ENCODE results near the gene BPIFB6. TPM values are rescaled to one million over a fixed set of nuclear protein-coding genes. Genes with fewer than 3 reads are reported as not detected.

The BPIFB6 gene
- total RNA-seq, 1 experiment from 2014 or later: not detected

- DNase-seq: no peak
- BruUV-seq (replicated peaks): no TSS peak
- Histone ChIP-seq H3K4me3 (ENCODE audit: low read length) (no peak overlapping the region), H3K27me3 (ENCODE audit: low read length) (peaks cover 37% of the 10 kb centered on the region), H3F3A (ENCODE audit: low read length, unreplicated experiment) (no peaks in the 10 kb centered on the region), H3K27ac (ENCODE audit: low read length) (no peak overlapping the region), H3K9me2 (replicated peaks; ENCODE audit: low read length) (no peaks in the 10 kb centered on the region), H3K79me2 (ENCODE audit: low read length) (no peaks in the 10 kb centered on the region), H2AFZ (ENCODE audit: low read length) (no peak overlapping the region), H4K20me1 (ENCODE audit: low read length) (no peaks in the 10 kb centered on the region), H3K9me3 (ENCODE audit: low read length) (no peaks in the 10 kb centered on the region), H3K4me2 (ENCODE audit: low read length) (no peak overlapping the region), H3K36me3 (ENCODE audit: low read depth, low read length) (no peaks in the 10 kb centered on the region), H3K9ac (ENCODE audit: low read length) (no peak overlapping the region), H3K4me1 (ENCODE audit: insufficient read depth, low read length) (no peaks in the 10 kb centered on the region)
- CTCF ChIA-PET: no interaction called here
- POLR2A ChIA-PET (ENCODE audit: unreplicated experiment): no interaction called here
- TF ChIP-seq EZH2 (IDR thresholded peaks at IDR 0.05; ENCODE audit: low read length, unreplicated experiment): no peak
- no peak for ATAC-seq
- intact Hi-C loops (cut with micrococcal nuclease): no loop called here
Observed at GRCh38 chr20:33059741-33060390, 28.4 kb downstream of the BPIFB6 start.

DNA sequence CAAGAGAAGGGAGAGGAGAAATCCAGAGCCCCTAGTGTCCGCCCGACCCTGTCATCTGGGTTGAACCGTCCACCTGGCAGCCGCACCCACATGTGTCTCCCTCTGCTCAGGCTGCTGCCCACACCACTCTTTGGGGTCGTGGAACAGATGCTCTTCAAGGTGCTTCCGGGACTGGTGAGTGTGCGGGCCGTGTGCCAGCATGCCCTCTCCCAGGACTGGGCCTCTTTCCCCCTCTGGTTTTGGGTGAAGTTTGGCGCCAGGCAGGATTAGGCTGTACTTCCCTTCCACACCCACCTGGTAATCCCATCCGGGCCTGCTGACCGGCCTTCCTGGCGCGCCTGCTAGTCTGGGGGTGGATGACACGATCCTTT, 30.2 kb downstream of the BPIFB6 start:
- no peak overlapping the region for H3K9ac ChIP-seq (ENCODE audit: low read length)
- ChIA-PET POLR2A (ENCODE audit: unreplicated experiment) (no interaction called here), CTCF (no interaction called here)
- BruUV-seq (replicated peaks): no TSS peak
- no peak overlapping the region for H3K4me2 ChIP-seq (ENCODE audit: low read length)
- H2AFZ ChIP-seq (ENCODE audit: low read length): no peak overlapping the region
- no peaks in the 10 kb centered on the region for H3K4me1 ChIP-seq (ENCODE audit: insufficient read depth, low read length)
- intact Hi-C loops (cut with micrococcal nuclease): no loop called here
- DNase-seq (no peak), ATAC-seq (no peak)
- no peaks in the 10 kb centered on the region for H3F3A ChIP-seq (ENCODE audit: low read length, unreplicated experiment)
- TF ChIP-seq EZH2phosphoT487 (IDR thresholded peaks at IDR 0.05; ENCODE audit: borderline replicate concordance, low read length): no peak
- TF ChIP-seq, protein P1, sequence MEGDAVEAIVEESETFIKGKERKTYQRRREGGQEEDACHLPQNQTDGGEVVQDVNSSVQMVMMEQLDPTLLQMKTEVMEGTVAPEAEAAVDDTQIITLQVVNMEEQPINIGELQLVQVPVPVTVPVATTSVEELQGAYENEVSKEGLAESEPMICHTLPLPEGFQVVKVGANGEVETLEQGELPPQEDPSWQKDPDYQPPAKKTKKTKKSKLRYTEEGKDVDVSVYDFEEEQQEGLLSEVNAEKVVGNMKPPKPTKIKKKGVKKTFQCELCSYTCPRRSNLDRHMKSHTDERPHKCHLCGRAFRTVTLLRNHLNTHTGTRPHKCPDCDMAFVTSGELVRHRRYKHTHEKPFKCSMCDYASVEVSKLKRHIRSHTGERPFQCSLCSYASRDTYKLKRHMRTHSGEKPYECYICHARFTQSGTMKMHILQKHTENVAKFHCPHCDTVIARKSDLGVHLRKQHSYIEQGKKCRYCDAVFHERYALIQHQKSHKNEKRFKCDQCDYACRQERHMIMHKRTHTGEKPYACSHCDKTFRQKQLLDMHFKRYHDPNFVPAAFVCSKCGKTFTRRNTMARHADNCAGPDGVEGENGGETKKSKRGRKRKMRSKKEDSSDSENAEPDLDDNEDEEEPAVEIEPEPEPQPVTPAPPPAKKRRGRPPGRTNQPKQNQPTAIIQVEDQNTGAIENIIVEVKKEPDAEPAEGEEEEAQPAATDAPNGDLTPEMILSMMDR (conservative IDR thresholded peaks at IDR 0.05; ENCODE audit: low read depth, low read length): no peak
- TF ChIP-seq EZH2 (IDR thresholded peaks at IDR 0.05; ENCODE audit: low read length, unreplicated experiment): no peak
- H3K27me3 ChIP-seq (ENCODE audit: low read length): peaks cover 28% of the 10 kb centered on the region
- no peak overlapping the region for H3K4me3 ChIP-seq (ENCODE audit: low read length)
- H3K9me2 ChIP-seq (replicated peaks; ENCODE audit: low read length): no peaks in the 10 kb centered on the region
- H3K27ac ChIP-seq (ENCODE audit: low read length): no peak overlapping the region
- no peaks in the 10 kb centered on the region for H3K9me3 ChIP-seq (ENCODE audit: low read length)
- no peaks in the 10 kb centered on the region for H3K79me2 ChIP-seq (ENCODE audit: low read length)
- no peaks in the 10 kb centered on the region for H4K20me1 ChIP-seq (ENCODE audit: low read length)
- no peaks in the 10 kb centered on the region for H3K36me3 ChIP-seq (ENCODE audit: low read depth, low read length)

- no TSS peak for BruUV-seq (replicated peaks)
- Histone ChIP-seq H3K4me1 (ENCODE audit: insufficient read depth, low read length) (no peaks in the 10 kb centered on the region), H3K27me3 (ENCODE audit: low read length) (peaks cover 28% of the 10 kb centered on the region), H3K27ac (ENCODE audit: low read length) (no peak overlapping the region), H2AFZ (ENCODE audit: low read length) (no peak overlapping the region), H3K4me3 (ENCODE audit: low read length) (no peak overlapping the region), H4K20me1 (ENCODE audit: low read length) (no peaks in the 10 kb centered on the region), H3K36me3 (ENCODE audit: low read depth, low read length) (no peaks in the 10 kb centered on the region), H3K4me2 (ENCODE audit: low read length) (no peak overlapping the region), H3F3A (ENCODE audit: low read length, unreplicated experiment) (no peaks in the 10 kb centered on the region), H3K9ac (ENCODE audit: low read length) (no peak overlapping the region), H3K9me3 (ENCODE audit: low read length) (no peaks in the 10 kb centered on the region), H3K79me2 (ENCODE audit: low read length) (no peaks in the 10 kb centered on the region), H3K9me2 (replicated peaks; ENCODE audit: low read length) (no peaks in the 10 kb centered on the region)
- intact Hi-C loops (cut with micrococcal nuclease): no loop called here
- CTCF ChIA-PET: no interaction called here
- no peak for DNase-seq
- no peak for ATAC-seq
- POLR2A ChIA-PET (ENCODE audit: unreplicated experiment): no interaction called here
- TF ChIP-seq EZH2 (IDR thresholded peaks at IDR 0.05; ENCODE audit: low read length, unreplicated experiment) (no peak), EZH2phosphoT487 (IDR thresholded peaks at IDR 0.05; ENCODE audit: borderline replicate concordance, low read length) (no peak)
- TF ChIP-seq, protein P1 (conservative IDR thresholded peaks at IDR 0.05; ENCODE audit: low read depth, low read length): no peak
Observed at GRCh38 chr20:33062105-33062824, 30.8 kb downstream of the BPIFB6 start.

Measured in PC-3 (cell line).